Kidney epithelial cell (primary cell): Measurements from ENCODE around the gene TPRN. TPM values are rescaled to one million over a fixed set of nuclear protein-coding genes. Genes with fewer than 3 reads are reported as not detected.

Experiments
- DNase-seq: peaks from one replicate; pipeline ENCODE4 v3.0.0-alpha.2; 2010; ENCODE audit warnings: low read depth
- H3K27me3 ChIP-seq: 2 replicates; pipeline ENCODE4 v1.6.0; 2011; ENCODE audit warnings: low read length; ENCODE audit not compliant: control insufficient read depth, insufficient read depth
- H3K36me3 ChIP-seq: 2 replicates; pipeline ENCODE4 v1.5.1; 2011; ENCODE audit warnings: low read length; ENCODE audit not compliant: control insufficient read depth, insufficient read depth
- H3K4me3 ChIP-seq: 2 replicates; pipeline ENCODE4 v1.5.1; 2011; ENCODE audit warnings: low read depth, mild to moderate bottlenecking, control low read depth, low read length
- CTCF ChIP-seq: IDR thresholded peaks from 2 replicates; pipeline ENCODE4 v1.5.1; 2011; ENCODE audit warnings: mild to moderate bottlenecking, moderate library complexity, low read length, control low read depth, inconsistent platforms; ENCODE audit not compliant: insufficient read depth, poor library complexity, severe bottlenecking
- total RNA-seq: library from RNA; depleted of rRNA; stranded (reverse); fragments of >200 nt; gene quantifications from 2 replicates; pipeline ENCODE4 v1.2.3, GENCODE V29; 2015

The TPRN gene
- total RNA-seq, 1 donor from 2014 or later: 15.2 TPM

- H3K27me3 ChIP-seq: no peaks in the 10 kb centered on the region
- no peaks in the 10 kb centered on the region for H3K36me3 ChIP-seq
- H3K4me3 ChIP-seq: no peak overlapping the region
- no peak for TF ChIP-seq CTCF
- no peak for DNase-seq
Observed at GRCh38 chr9:137218212-137218753, 17.7 kb upstream of the TPRN start.

GRCh38 chr9:137217276-137218211 is 17.0 kb upstream of the TPRN start:
- H3K36me3 ChIP-seq: no peaks in the 10 kb centered on the region
- no peak for DNase-seq
- TF ChIP-seq CTCF: no peak
- no peaks in the 10 kb centered on the region for H3K27me3 ChIP-seq
- no peak overlapping the region for H3K4me3 ChIP-seq

- no peak overlapping the region for H3K4me3 ChIP-seq
- H3K27me3 ChIP-seq: no peaks in the 10 kb centered on the region
- no peak for DNase-seq
- H3K36me3 ChIP-seq: no peaks in the 10 kb centered on the region
- TF ChIP-seq CTCF: no peak
Observed at GRCh38 chr9:137216188-137216965, 15.8 kb upstream of the TPRN start.

- Histone ChIP-seq H3K27me3 (no peaks in the 10 kb centered on the region), H3K4me3 (no peak overlapping the region), H3K36me3 (no peaks in the 10 kb centered on the region)
- TF ChIP-seq CTCF: no peak
- DNase-seq: no peak
Observed at GRCh38 chr9:137215196-137215986, 14.8 kb upstream of the TPRN start.

- TF ChIP-seq CTCF: no peak
- H3K36me3 ChIP-seq: no peaks in the 10 kb centered on the region
- no peak overlapping the region for H3K4me3 ChIP-seq
- H3K27me3 ChIP-seq: no peaks in the 10 kb centered on the region
- DNase-seq: no peak
Observed at GRCh38 chr9:137214620-137215019, 14.1 kb upstream of the TPRN start.
